Tongue (tissue), 2 donors: ENCODE results near the gene NUCKS1. TPM values are rescaled to one million over a fixed set of nuclear protein-coding genes. Genes with fewer than 3 reads are reported as not detected.
A peak's percentile ranks its signal among the peaks of the same experiment; 100 is the strongest.
"Not testable (repeated sequence)": the region's sequence is repeated elsewhere in the genome, so short reads cannot be mapped to it uniquely, and the experiment has no call there.

ENCODE experiments used
- DNase-seq: peaks from one replicate; pipeline ENCODE4 v3.0.0-alpha.2; 2015
- total RNA-seq: library from RNA; depleted of rRNA; stranded (reverse); fragments of >200 nt; gene quantifications from one replicate; pipeline ENCODE4 v1.2.3, GENCODE V29; 2014

NUCKS1 gene
- total RNA-seq, 1 donor from 2014 or later: 193 TPM

DNA sequence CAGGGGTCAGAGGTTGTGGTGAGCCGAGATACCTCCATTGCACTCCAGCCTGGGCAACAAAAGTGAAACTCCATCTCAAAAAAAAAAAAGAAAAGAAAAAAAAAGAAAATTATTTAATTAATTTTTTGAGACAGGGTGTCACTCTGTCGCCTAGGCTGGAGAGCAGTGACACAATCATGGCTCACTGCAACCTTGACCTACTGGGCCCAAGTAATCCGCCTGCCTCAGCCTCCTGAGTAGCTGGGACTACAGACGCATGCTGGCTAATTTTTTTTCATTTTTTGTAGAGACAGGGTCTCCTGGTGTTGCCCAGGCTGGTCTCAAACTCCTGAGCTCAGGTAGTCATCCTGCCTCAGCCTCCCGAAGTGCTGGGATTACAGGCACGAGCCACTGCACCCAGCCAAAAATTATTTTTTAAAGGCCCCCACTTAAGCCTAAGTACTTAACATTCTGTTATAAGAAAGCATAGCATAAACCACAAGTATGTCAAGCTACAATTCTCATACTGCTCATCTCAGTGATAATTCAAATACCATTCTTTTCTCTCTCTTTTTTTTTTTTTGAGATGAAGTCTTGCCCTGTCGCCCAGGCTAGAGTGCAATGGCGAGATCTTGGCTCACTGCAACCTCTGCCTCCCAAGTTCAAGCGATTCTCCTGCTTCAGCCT is 19.9 kb downstream of the NUCKS1 start:
- no peak for DNase-seq

DNA sequence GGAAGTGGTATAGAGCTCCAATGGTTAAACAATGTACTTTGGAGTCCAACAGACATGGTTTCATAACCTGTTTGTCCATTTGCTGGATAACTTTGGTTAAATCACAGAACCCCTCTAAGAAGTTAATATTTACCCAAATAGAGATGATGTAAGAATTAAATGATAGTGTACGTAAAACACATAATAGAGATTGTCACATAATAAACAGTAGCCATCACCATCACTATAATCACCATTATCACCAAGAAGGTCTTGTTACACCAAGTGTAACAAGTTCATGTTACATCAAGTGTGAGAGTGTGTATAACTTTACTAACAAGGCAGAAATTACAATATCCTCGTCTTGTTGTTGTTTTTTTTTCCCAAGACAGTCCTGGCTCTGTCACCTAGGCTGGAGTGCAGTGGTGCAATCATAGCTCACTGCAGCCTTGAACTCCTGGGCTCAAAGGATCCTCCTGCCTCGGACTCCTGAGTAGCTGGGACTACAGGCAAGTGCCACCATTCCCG is 23.3 kb downstream of the NUCKS1 start:
- DNase-seq: no peak

DNA sequence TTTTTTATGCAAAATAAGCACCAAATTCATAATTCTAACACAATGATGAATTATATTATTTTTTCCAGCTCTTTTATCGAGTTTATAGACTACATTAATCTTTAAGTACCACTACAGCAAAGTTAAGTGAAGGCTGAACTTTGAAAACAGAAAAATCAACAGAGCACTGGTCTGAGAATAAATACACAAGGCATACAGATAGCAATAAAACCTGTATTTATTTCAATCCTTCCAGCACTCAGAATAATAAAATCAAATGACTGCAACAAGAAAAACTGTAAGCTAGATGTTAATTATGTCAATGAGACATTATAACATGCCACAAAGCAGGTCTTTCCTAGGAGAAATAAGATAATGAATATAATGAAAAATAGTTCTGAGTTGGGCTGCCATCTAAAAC is 24.5 kb downstream of the NUCKS1 start:
- no peak for DNase-seq

DNA sequence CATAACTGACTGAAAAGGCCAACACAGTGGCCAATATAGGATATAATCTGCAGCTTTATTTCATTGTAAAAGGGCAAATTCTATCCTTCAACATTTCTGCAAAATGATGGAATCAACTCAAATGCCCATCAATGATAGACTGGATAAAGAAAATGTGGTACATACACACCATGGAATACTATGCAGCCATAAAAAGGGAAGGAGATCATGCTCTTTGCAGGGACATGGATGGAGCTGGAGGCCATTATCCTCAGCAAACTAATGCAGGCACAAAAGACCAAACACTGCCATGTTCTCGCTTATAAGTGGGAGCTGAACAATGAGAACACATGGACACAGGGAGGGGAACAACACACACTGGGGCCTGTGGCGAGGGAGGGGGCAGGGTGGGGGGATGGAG is 29.2 kb downstream of the NUCKS1 start:
- not testable (repeated sequence) for DNase-seq

DNA sequence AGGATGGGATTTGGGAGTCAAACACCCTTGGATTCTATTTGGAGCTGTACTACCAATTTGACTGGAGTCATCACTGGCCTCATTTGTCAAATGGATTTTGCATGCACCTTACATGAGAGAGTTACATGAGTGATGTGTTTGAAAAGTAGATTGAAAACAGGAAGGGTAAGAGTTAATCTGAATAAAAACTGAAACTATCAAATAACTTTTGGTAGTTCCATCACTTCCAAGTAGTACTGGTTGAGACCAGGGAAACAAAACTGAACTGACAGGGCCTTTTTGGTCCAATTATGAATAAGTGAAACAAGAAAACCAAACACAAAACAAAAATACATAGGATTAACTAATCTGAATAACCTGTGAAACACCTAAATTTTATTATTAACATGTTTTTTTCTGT is 30.2 kb downstream of the NUCKS1 start:
- DNase-seq: no peak

DNA sequence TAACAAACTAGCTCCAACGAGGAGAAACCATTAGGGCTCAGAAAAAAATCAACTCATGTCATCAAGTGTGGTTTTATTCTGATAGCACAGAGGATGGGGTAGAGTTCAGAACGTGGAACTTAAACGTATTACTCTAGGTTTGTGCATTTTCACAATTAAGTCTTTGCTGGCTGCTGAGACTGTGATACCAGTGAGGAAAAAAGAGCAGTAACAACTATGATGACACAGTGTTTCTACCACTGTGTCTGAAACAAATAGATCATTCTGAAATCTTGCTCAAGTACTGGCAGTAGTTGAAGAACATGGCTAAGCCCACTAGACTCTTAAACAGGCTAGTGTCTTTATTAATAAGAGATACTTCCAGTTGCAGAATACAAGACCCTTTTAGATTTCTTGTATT is 31.0 kb downstream of the NUCKS1 start:
- DNase-seq: no peak

DNA sequence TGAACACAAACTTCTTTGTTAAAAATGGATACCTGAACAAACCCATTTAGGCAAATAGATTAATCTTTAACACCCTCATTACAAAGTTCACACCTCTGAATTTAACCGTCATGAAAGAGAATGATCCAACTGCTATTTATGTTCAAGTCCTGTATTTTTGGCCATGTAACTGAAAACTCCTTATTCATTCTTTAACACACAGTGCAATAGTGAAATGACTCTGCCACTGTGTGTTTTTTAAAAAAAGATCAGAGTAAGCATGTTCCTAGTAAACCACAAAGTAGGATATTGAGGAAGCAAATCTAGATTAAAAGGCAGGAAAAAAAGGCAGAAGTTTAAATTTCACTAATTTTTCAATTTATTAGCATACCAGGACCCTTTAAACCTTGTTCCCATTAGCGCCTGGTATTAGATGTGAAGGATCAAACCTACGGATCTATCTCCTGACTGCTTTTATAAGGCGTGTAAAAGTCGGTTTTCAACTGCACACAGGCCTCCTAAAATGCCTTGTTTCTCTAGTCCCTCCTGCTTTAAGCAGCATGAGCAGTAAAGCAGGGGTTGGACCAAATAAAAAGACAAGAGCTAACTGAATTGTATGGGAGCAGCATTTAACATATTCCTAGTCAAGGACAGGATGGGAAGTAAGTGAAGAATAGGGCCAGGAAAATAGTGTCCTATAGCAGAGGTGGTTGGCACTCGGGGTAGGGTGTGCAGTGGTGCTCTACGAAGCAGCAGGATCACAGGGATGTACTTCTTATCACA is 33.4 kb downstream of the NUCKS1 start:
- no peak for DNase-seq

- no peak for DNase-seq
Measured at GRCh38 chr1:205715628-205716027, 34.4 kb downstream of the NUCKS1 start.

GRCh38 chr1:205714906-205715246 is 35.1 kb downstream of the NUCKS1 start:
- no peak for DNase-seq

DNA sequence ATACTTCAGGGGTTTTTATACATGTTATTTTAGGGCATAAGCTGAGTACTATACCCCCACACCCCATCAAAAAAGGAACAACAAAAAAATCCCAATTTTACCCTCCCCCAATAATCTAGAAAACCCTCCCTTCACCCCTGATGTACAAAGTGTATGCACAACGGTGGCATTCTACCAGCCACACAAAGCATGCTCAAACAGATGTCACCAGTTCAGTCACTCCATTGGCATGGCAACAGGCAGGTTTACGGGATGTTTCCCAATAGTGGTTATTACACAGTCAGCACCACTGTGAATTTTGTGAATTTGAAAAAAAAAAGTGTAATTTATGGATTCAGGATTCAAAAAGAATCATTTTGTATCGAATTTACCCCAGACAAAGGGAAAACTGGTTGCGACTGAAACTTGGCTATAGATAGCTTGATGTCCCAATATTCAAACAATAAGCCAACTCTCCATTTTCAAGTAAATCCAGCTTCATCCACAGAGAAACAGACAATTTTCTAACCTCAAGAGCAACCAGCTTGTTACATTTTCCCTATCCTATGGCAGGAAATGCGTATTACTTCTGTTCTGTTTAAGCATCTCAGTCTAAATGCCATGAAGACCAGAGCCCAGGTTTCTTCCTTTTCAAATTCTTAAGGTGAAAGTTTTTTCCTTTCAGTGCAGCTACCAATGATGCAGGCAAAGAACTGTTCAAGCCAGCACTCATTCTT is 35.6 kb downstream of the NUCKS1 start:
- DNase-seq: peak; percentile 37

GRCh38 chr1:205711105-205712048 is 38.6 kb downstream of the NUCKS1 start:
- peak; percentile 91 for DNase-seq

DNA sequence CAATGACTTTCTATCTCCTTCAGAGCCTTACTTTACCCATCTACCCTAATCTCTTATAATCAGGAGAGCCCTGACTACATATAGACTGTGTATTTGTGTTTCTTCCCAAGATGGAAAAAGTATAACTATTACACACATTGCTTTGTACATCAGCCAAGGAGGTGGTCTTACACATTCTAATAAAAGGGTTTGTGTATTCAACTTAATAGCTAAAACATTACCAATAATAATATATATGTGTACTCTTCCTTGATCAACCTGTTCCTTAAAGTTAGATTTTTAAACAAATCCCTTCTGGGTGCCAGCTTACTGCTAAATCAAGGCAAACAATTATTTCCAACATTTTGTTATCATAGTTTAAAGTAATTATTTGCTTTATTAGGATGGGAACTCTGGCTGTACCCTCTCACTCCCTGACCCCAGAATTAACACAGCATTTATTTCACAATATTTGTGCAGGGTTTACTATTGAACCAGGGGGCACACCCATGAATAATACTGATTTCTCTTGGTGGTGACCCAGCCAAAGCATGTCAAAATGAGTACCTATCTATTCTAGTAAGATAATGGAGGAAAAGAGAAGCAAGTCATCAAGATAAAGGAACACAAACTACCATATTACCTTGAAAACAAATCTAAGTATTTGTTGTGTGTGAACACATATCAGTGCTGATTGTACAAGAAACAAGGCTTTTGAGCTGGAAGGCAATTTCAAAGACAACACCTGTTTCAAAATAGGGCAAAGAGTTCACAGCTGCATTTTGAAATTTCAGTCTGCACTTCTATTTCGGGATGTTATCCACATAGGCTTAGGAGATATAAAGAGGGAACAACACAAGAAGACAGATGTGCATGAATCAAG is 39.5 kb downstream of the NUCKS1 start:
- no peak for DNase-seq

DNA sequence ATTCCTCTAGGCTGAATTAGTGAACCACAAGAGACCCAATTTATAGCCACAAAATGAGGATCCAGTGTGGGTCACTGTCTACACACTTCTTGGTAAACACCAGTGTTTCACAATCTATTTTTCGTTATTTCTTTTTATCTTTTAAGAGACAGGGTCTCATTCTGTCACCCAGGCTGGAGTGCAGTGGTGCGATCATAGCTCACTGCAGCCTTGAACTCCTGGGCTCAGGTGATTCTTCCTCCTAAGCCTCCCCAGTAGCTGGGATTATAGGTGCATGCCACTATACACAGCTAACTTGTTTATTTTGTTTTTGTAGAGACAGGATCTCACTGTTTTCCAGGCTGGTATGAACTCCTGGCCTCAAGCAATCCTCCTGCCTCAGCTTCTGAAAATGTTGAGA is 40.3 kb downstream of the NUCKS1 start:
- DNase-seq: no peak

DNA sequence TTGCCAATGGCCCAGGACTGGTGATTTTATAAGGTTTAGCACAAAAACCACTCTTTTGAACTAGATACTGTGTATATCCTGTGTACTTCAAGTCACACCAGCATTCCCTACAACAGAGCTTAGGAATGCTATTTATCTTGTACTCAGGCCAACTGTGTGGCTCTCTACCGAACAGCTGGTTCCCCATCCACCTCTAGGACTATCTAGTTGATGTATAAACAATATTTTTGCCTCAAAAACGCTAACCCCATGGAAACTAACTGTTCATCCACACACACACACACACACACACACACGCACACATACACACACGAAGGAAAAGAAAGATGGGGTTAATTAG is 41.0 kb downstream of the NUCKS1 start:
- peak; percentile 51 for DNase-seq

- DNase-seq: no peak
Measured at GRCh38 chr1:205706601-205707502, 43.1 kb downstream of the NUCKS1 start.

- no peak for DNase-seq
Measured at GRCh38 chr1:205704903-205705302, 45.1 kb downstream of the NUCKS1 start.

DNA sequence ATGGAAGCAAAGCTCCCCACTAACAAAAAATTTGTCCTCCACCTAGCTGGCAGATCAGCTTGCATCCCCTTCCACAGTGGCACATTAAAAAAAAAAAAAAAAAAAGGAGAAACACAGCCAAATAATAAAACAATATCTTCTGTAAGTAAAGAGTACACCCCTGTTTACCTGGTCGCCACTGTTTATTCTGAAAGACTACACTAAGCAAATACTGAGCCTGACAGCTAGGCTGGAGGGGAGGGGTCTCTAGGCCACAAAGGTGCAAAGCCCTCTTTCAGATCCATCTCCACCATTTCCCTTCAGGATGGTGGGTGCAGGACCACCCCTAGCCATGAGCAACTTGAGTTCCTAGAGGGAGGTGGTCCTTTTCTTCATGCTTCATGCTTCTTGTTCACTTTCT is 46.9 kb downstream of the NUCKS1 start:
- no peak for DNase-seq

DNA sequence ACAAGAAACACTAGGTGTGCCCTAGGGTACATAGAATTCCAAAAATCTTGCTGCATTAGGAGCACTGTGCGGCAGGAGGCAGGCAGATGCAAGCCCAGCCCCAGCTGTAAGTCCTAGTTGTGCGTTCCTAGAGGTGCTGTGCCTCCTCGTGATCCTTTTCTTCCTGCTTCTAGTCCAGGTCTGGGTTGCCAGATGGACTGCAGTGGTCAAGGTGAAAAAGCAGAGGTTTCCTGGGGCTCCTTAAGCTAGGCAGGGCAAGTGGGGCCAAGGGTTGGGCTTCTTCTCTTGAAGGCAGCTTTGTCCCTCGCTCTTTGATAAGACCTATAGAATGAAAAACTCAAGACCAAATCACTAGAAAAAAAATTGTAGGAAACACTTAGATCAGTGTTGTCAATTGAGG is 48.1 kb downstream of the NUCKS1 start:
- no peak for DNase-seq

DNA sequence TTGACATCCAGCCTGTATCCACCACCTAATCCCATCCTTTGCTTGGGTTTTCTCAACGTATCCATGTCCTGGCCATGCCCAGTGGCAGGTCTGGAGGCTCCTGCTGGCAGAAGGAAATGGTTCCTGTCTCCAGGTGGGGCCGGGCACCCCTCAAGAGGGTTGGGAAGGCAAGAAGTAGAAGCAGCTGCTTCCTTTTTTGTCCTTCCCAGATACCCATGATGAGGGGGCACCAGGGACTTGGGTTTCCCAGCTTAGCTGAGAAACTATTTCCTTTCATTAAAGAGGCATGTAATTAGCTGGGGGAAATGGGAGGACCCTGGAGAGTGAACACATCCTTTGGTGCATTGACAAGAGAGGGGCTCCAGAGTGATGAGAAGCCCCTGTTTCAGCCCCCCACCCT is 48.6 kb downstream of the NUCKS1 start:
- DNase-seq: no peak

DNA sequence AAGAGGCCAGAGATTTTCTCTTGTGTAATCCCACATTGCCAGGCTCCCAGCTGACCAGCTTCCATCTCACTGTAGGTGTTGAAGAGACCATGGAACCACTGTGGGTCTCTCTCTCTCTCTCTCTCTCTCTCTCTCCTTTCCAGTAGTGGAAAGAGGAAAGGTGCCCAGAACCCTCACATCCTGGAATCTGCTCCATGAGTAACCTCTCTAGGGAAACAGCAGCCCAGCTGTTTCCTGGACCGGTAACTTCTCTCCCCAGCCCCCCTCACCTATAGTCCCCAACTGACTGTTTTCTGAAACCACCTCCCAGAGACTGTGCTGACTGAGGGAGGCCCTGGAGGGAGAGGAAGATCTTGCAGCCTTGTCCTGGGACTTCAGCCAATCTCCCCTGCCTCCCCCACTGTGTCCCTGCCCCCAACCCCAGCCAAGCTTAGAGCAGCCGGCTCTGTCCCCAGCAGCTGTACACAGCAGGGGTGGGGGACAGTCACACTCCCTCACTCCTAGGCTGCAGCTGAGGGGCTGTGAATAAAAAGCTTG is 49.0 kb downstream of the NUCKS1 start:
- DNase-seq: peak; percentile 89
